ENCODE measurements around the gene PRPF19.

Gene PRPF19

GRCh38 chr11:60945295-60945667 lies 38.9 kb upstream of the PRPF19 start:
- DNase-seq (ENCODE audit: low read depth), result no peak
- H3K4me3 ChIP-seq (ENCODE audit: control insufficient read depth, low read depth, low read length), result no peak overlapping the region
- TF ChIP-seq, protein P1, sequence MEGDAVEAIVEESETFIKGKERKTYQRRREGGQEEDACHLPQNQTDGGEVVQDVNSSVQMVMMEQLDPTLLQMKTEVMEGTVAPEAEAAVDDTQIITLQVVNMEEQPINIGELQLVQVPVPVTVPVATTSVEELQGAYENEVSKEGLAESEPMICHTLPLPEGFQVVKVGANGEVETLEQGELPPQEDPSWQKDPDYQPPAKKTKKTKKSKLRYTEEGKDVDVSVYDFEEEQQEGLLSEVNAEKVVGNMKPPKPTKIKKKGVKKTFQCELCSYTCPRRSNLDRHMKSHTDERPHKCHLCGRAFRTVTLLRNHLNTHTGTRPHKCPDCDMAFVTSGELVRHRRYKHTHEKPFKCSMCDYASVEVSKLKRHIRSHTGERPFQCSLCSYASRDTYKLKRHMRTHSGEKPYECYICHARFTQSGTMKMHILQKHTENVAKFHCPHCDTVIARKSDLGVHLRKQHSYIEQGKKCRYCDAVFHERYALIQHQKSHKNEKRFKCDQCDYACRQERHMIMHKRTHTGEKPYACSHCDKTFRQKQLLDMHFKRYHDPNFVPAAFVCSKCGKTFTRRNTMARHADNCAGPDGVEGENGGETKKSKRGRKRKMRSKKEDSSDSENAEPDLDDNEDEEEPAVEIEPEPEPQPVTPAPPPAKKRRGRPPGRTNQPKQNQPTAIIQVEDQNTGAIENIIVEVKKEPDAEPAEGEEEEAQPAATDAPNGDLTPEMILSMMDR (IDR thresholded peaks at IDR 0.05; ENCODE audit: control insufficient read depth, insufficient read depth, low read depth, low read length, missing control alignments), result no peak

DNA sequence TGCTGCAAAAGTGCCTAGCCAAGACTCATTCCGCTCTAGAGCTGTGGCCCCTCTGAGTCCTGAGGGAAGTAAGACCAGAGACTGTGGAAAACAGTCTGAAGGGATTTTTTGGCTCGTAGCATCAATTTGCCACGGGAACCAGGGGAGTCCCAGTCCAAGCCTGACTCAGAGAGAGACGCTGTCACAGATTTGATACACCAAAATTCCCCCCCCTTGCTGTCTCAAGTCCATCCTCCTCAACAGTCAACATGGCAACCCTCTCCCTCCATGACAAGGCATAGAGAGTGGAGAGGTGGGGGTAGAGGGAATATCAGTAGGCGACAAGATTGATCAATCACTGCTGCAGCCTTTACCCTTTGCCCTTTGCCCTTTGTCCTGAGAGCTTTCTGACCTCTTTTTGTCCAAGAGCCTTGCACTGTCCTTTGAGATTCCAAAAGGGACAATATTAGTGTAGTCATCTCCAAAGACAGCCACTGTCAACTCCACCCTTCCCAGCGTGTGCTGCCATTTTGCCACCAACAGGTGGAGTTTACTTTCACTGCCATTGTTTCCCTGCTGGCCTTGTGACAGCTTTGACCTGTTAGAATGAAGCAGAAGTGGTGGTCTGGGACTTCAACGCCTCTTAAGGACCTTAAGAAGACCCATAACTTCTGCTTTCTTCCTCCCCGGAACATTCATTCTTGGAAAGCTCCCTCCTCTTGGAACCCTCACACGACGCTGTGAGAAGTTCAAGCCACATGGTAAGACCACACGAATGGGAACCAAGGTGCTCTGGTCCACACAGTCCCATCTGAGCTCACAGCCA lies 38.3 kb upstream of the PRPF19 start:
- TF ChIP-seq, protein P1 (IDR thresholded peaks at IDR 0.05; ENCODE audit: control insufficient read depth, insufficient read depth, low read depth, low read length, missing control alignments), result peak; percentile 14
- no peak for DNase-seq (ENCODE audit: low read depth)
- no peak overlapping the region for H3K4me3 ChIP-seq (ENCODE audit: control insufficient read depth, low read depth, low read length)

- TF ChIP-seq, protein P1 (IDR thresholded peaks at IDR 0.05; ENCODE audit: control insufficient read depth, insufficient read depth, low read depth, low read length, missing control alignments), result no peak
- no peak for DNase-seq (ENCODE audit: low read depth)
- no peak overlapping the region for H3K4me3 ChIP-seq (ENCODE audit: control insufficient read depth, low read depth, low read length)
Observed at GRCh38 chr11:60942970-60943565, 36.7 kb upstream of the PRPF19 start.

GRCh38 chr11:60942219-60942618 lies 35.8 kb upstream of the PRPF19 start:
- no peak overlapping the region for H3K4me3 ChIP-seq (ENCODE audit: control insufficient read depth, low read depth, low read length)
- TF ChIP-seq, protein P1 (IDR thresholded peaks at IDR 0.05; ENCODE audit: control insufficient read depth, insufficient read depth, low read depth, low read length, missing control alignments), result no peak
- no peak for DNase-seq (ENCODE audit: low read depth)

DNA sequence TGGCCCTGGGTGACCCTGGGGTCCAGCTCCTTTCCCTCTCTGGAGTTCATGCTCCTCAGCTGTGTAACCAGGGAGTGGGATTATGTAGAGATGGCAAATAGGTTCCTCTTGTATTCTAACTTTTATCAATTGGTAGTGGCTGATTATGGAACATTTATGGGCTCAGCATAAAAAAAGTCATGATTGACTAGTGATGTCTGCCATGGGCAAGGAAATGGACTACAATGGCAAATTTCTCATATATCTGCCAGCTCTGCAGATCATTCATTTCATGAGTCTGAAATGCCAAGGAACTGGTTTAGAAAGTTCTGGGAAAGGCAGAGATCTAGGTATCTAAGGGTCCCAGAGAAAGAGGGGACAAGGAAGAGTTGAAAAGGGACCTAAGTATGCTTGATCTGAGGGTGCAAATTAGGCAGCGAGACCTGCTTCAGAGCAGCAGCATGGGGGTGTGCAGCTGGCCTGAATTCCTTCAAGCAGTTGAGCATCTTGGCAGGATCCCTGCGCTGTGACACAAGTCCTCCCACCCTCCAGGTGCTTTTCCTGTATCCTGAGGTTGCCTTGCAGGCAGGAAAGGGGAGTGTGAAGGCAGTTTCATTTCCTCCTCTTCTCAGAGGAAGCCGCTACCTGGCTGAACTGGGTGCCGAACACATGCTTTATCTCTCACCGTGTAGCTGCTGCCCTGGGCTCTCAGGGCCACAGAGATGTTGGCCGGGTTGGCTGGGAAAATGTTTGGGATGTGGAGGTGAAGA lies 35.2 kb upstream of the PRPF19 start:
- no peak for DNase-seq (ENCODE audit: low read depth)
- H3K4me3 ChIP-seq (ENCODE audit: control insufficient read depth, low read depth, low read length), result no peak overlapping the region
- TF ChIP-seq, protein P1 (IDR thresholded peaks at IDR 0.05; ENCODE audit: control insufficient read depth, insufficient read depth, low read depth, low read length, missing control alignments), result no peak

- DNase-seq (ENCODE audit: low read depth), result no peak
- H3K4me3 ChIP-seq (ENCODE audit: control insufficient read depth, low read depth, low read length), result no peak overlapping the region
- TF ChIP-seq, protein P1 (IDR thresholded peaks at IDR 0.05; ENCODE audit: control insufficient read depth, insufficient read depth, low read depth, low read length, missing control alignments), result no peak
Observed at GRCh38 chr11:60939855-60940254, 33.5 kb upstream of the PRPF19 start.

All from AG09309 (cell line).